Keratinocyte (primary cell): ENCODE data around the gene HRNR. TPM values are rescaled to one million over a fixed set of nuclear protein-coding genes. Genes with fewer than 3 reads are reported as not detected.
A peak's percentile ranks its signal among the peaks of the same experiment; 100 is the strongest.

Experiments used
- DNase-seq: peaks from one replicate; pipeline ENCODE4 v3.0.0-alpha.2; 2011; ENCODE audit warnings: low read depth, missing footprints, low spot score
- FAIRE-seq: peaks from 2 replicates; lab custom pipeline; 2011; peaks lifted over from hg19 to GRCh38; lab: Jason Lieb, UNC
- H2AFZ ChIP-seq: 2 replicates; pipeline ENCODE4 v1.6.0; 2012; ENCODE audit warnings: low read length, control low read depth, inconsistent platforms; ENCODE audit not compliant: control insufficient read depth
- H3K27ac ChIP-seq: 2 replicates; pipeline ENCODE4 v1.5.1; 2011; ENCODE audit warnings: low read length; ENCODE audit not compliant: control insufficient read depth, insufficient read depth
- H3K27me3 ChIP-seq: 3 replicates; pipeline ENCODE4 v1.6.0; 2011; ENCODE audit warnings: low read length; ENCODE audit not compliant: control insufficient read depth, insufficient read depth; ENCODE audit errors: extremely low read depth
- H3K36me3 ChIP-seq, 2 experiments: 2 replicates in 1 of 2; 3 replicates in 1 of 2; pipeline ENCODE4 v1.5.1; 2011; ENCODE audit warnings: low read length in 2 of 2, mild to moderate bottlenecking in 1 of 2; ENCODE audit not compliant: control insufficient read depth in 2 of 2, insufficient read depth in 2 of 2; ENCODE audit errors: extremely low read depth in 1 of 2
- H3K4me1 ChIP-seq: 3 replicates; pipeline ENCODE4 v1.5.1; 2011; ENCODE audit warnings: low read length; ENCODE audit not compliant: control insufficient read depth, insufficient read depth; ENCODE audit errors: extremely low read depth
- H3K4me2 ChIP-seq: 3 replicates; pipeline ENCODE4 v1.6.0; 2011; ENCODE audit warnings: low read depth, low read length; ENCODE audit not compliant: control insufficient read depth, insufficient read depth; ENCODE audit errors: extremely low read depth
- H3K4me3 ChIP-seq, 3 experiments: fragments of 200-600 bp in 1 of 3; sonication (generic) in 1 of 3; 2 replicates in 2 of 3; 3 replicates in 1 of 3; pipeline ENCODE4 v1.5.1; 2011 to 2016; ENCODE audit warnings: low read length in 3 of 3, mild to moderate bottlenecking in 3 of 3, control low read depth in 2 of 3, inconsistent platforms in 1 of 3, low read depth in 1 of 3, mixed read lengths in 1 of 3, mixed run types in 1 of 3, moderate library complexity in 1 of 3; ENCODE audit not compliant: control insufficient read depth in 2 of 3, insufficient read depth in 2 of 3; ENCODE audit errors: extremely low read depth in 1 of 3
- H3K79me2 ChIP-seq: 2 replicates; pipeline ENCODE4 v1.6.0; 2012; ENCODE audit warnings: low read length; ENCODE audit not compliant: control insufficient read depth, insufficient read depth
- H3K9ac ChIP-seq: 3 replicates; pipeline ENCODE4 v1.6.0; 2011; ENCODE audit warnings: low read length; ENCODE audit not compliant: control insufficient read depth, insufficient read depth; ENCODE audit errors: extremely low read depth
- H3K9me1 ChIP-seq: 3 replicates; pipeline ENCODE4 v1.6.0; 2011; ENCODE audit warnings: low read length; ENCODE audit not compliant: control insufficient read depth, insufficient read depth; ENCODE audit errors: extremely low read depth
- H3K9me3 ChIP-seq: 2 replicates; pipeline ENCODE4 v1.5.1; 2012; ENCODE audit warnings: low read depth, low read length; ENCODE audit not compliant: control insufficient read depth
- H4K20me1 ChIP-seq: 3 replicates; pipeline ENCODE4 v1.6.0; 2011; ENCODE audit warnings: low read length; ENCODE audit not compliant: control insufficient read depth, insufficient read depth; ENCODE audit errors: extremely low read depth
- CTCF ChIP-seq, 3 experiments: IDR thresholded peaks in 1 of 3; conservative IDR thresholded peaks in 1 of 3; optimal IDR thresholded peaks in 1 of 3; 2 replicates in 2 of 3; 3 replicates in 1 of 3; pipeline versions ENCODE3 to v1.5.1; 2011; ENCODE audit warnings: low read length in 3 of 3, mild to moderate bottlenecking in 3 of 3, moderate library complexity in 2 of 3, control low read depth in 1 of 3, inconsistent platforms in 1 of 3; ENCODE audit not compliant: insufficient read depth in 2 of 3; ENCODE audit errors: extremely low read depth in 1 of 3
- EZH2 ChIP-seq: IDR thresholded peaks from one replicate; pipeline ENCODE4 v1.6.1; 2012; ENCODE audit warnings: inconsistent platforms, mild to moderate bottlenecking, low read length, moderate library complexity
- dilution Hi-C: fragments of 300-500 bp; cut with MboI; formaldehyde crosslinking; loops from one replicate; pipeline ENCODE4 v1.7.0; 2020; ENCODE audit warnings: low sequenced_read_pairs; ENCODE audit not compliant: extremely low pct_ligation_motif_present
- polyA plus RNA-seq, 5 experiments: library from polyadenylated mRNA; depleted of rRNA in 3 of 5; stranded (reverse) in 3 of 5; stranded (forward) in 1 of 5; unstranded in 1 of 5; fragments of >200 nt; gene quantifications; 1 replicate in 1 of 5; 2 replicates in 3 of 5; 3 replicates in 1 of 5; pipeline versions ENCODE4 v1.2.1 to v1.2.3, GENCODE V29; 2011 to 2012; ENCODE audit warnings: missing spikeins in 2 of 5, low read depth in 1 of 5, low replicate concordance in 1 of 5

Gene HRNR
- polyA plus RNA-seq, 1 donor (not counting 4 experiments of a cell fraction or from before 2014, with no cell fraction given): 0.09 TPM

GRCh38 chr1:152198982-152199381 lies 25.0 kb downstream of the HRNR start:
- no peaks in the 10 kb centered on the region for H3K9me3 ChIP-seq
- no peak overlapping the region for H3K4me2 ChIP-seq
- H3K4me1 ChIP-seq: no peaks in the 10 kb centered on the region
- no peak overlapping the region for H3K4me3 ChIP-seq
- H3K36me3 ChIP-seq: no peaks in the 10 kb centered on the region
- DNase-seq (no peak), FAIRE-seq (peak; percentile 29)
- no peaks in the 10 kb centered on the region for H3K27me3 ChIP-seq
- no peaks in the 10 kb centered on the region for H4K20me1 ChIP-seq
- H2AFZ ChIP-seq: no peak overlapping the region
- TF ChIP-seq CTCF (optimal IDR thresholded peaks at IDR 0.05 in 1 of 3, IDR thresholded peaks at IDR 0.05 in 1 of 3, conservative IDR thresholded peaks at IDR 0.05 in 1 of 3; ENCODE audit: extremely low read depth in 1 of 3, insufficient read depth in 2 of 3, low read length in 3 of 3): no peak
- no peak for TF ChIP-seq EZH2
- no peaks in the 10 kb centered on the region for H3K9me1 ChIP-seq
- dilution Hi-C loops: no loop called here
- H3K27ac ChIP-seq: no peak overlapping the region
- no peaks in the 10 kb centered on the region for H3K79me2 ChIP-seq
- no peak overlapping the region for H3K9ac ChIP-seq

GRCh38 chr1:152197361-152197941 lies 26.5 kb downstream of the HRNR start:
- Histone ChIP-seq H3K4me3 (peak overlapping the region in 1 of 3 experiments; percentile 46), H4K20me1 (no peaks in the 10 kb centered on the region), H3K9me1 (no peaks in the 10 kb centered on the region), H3K4me1 (no peaks in the 10 kb centered on the region), H2AFZ (peak overlapping the region; percentile 49), H3K79me2 (no peaks in the 10 kb centered on the region), H3K9me3 (no peaks in the 10 kb centered on the region), H3K36me3 (no peaks in the 10 kb centered on the region), H3K27me3 (no peaks in the 10 kb centered on the region), H3K27ac (no peak overlapping the region), H3K9ac (peak overlapping the region; percentile 22), H3K4me2 (peak overlapping the region; percentile 56)
- DNase-seq (no peak), FAIRE-seq (no peak)
- dilution Hi-C loops: no loop called here
- TF ChIP-seq CTCF (optimal IDR thresholded peaks at IDR 0.05 in 1 of 3, IDR thresholded peaks at IDR 0.05 in 1 of 3, conservative IDR thresholded peaks at IDR 0.05 in 1 of 3; ENCODE audit: extremely low read depth in 1 of 3, insufficient read depth in 2 of 3, low read length in 3 of 3) (no peak), EZH2 (no peak)
